K562 (cell line): ENCODE data around the gene ANXA3.

Experiments used
- CBX5 ChIP-seq: IDR thresholded peaks from 2 replicates; pipeline ENCODE4 v1.6.1; 2014; ENCODE audit warnings: low read depth, borderline replicate concordance
- CTCF ChIP-seq, 3 experiments: IDR thresholded peaks in 2 of 3; conservative IDR thresholded peaks in 1 of 3; 2 replicates each; pipeline ENCODE4 v1.5.1; 2011 to 2012; ENCODE audit warnings: low read length in 3 of 3, mild to moderate bottlenecking in 3 of 3, control low read depth in 2 of 3, improper control_type of control experiment in 1 of 3, inconsistent platforms in 1 of 3, low read depth in 1 of 3, mixed read lengths in 1 of 3, moderate library complexity in 1 of 3; ENCODE audit not compliant: insufficient read depth in 2 of 3
- ZNF23 ChIP-seq: fragments of 250-450 bp; sonication (Bioruptor Pico); IDR thresholded peaks from 2 replicates; pipeline ENCODE4 v1.4.0; 2020; ENCODE audit warnings: mild to moderate bottlenecking

DNA sequence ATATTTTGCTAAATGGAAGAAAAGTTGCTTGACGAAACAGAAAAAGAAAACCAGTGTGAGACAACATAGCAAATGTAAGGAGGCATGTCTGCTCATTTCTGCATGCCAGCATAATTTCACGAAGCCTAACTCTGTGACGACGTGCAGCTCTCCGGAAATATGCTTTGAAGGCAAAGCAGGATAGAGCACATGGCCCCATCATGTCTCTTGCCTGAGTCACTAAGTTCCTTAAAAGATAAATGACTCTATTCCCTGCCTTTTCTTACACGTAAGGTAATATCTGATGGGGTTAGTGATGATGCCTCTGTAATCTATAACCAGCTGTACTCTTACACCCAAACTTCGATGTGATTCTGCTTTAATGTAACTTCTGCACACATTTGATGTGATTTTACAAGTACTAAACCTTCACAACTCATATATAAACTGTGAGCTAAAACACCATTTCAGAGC, 64.5 kb downstream of the ANXA3 start:
- TF ChIP-seq CTCF (IDR thresholded peaks at IDR 0.05 in 2 of 3, conservative IDR thresholded peaks at IDR 0.05 in 1 of 3; ENCODE audit: insufficient read depth in 2 of 3, low read depth in 1 of 3, low read length in 3 of 3) = no peak
- TF ChIP-seq CBX5 = no peak
- no peak for TF ChIP-seq ZNF23 (CRISPR knock-in tag)
